Caki2 (cell line): ENCODE data around the gene SLC41A2. TPM values are rescaled to one million over a fixed set of nuclear protein-coding genes. Genes with fewer than 3 reads are reported as not detected.

Experiments used
- DNase-seq: peaks from one replicate; pipeline ENCODE4 v3.0.0-alpha.2; 2015; ENCODE audit warnings: low read depth
- in situ Hi-C: cut with HindIII; loops from 2 replicates; pipeline ENCODE4 v1.10.0; 2016; ENCODE audit warnings: low sequenced_read_pairs, low pct_unique_long_range_greater_than_20kb, mixed read lengths
- total RNA-seq: library from RNA; depleted of rRNA; stranded (reverse); fragments of >200 nt; shearing (Covaris generic); gene quantifications from 2 replicates; pipeline ENCODE4 v1.2.3, GENCODE V29; 2014; ENCODE audit warnings: low replicate concordance; rRNA removed

The SLC41A2 gene
- total RNA-seq, 1 experiment from 2014 or later: 29.6 TPM

GRCh38 chr12:104939089-104939488, 19.0 kb downstream of the SLC41A2 start:
- in situ Hi-C loops: no loop called here
- no peak for DNase-seq

GRCh38 chr12:104938371-104938770, 19.7 kb downstream of the SLC41A2 start:
- in situ Hi-C loops: no loop called here
- no peak for DNase-seq

- DNase-seq: peak; percentile 27
- in situ Hi-C loops: no loop called here
Observed at GRCh38 chr12:104935886-104936285, 22.2 kb downstream of the SLC41A2 start.

DNA sequence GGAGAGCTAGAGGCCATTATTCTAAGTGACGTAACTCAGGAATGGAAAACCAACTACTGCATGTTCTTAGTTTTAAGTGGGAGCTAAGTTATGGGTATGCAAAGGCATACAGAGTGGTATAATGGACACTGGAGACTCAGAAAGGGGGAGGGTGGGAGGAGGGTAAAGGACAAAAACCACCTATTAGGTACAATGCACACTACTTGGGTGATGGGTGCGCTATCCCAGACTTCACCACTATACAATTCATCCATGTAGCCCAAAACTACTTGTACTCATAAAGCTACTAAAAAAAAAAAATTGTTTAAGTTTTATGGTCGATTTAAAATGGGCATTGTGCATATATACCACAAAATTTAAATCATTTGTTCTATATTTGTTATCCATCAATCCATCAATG, 24.3 kb downstream of the SLC41A2 start:
- DNase-seq: no peak
- in situ Hi-C loops: no loop called here

- DNase-seq: no peak
- in situ Hi-C loops: no loop called here
Observed at GRCh38 chr12:104933128-104933527, 25.0 kb downstream of the SLC41A2 start.

- in situ Hi-C loops: no loop called here
- DNase-seq: peak; percentile 52
Observed at GRCh38 chr12:104930388-104931326, 27.4 kb downstream of the SLC41A2 start.

DNA sequence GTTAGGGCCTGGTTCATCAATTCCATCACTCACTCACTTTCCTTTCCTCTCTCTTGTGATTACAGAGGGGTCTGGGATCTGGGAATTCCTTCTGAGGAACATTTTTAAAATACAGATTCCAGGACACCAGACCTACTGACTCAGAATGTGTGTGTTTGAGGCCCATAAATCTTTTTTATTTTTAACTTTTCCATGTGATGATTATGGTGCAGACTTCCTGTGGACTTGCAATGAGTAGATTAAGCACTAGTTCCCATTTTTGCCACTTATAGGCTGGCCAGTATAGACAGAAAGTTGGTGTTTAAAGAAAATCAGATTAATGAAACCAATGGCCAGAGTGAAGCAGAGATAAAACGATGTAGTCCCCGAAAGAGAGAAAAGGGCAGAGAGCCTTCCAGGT, 28.1 kb downstream of the SLC41A2 start:
- in situ Hi-C loops: no loop called here
- DNase-seq: no peak

- in situ Hi-C loops: no loop called here
- no peak for DNase-seq
Observed at GRCh38 chr12:104929368-104929767, 28.7 kb downstream of the SLC41A2 start.

DNA sequence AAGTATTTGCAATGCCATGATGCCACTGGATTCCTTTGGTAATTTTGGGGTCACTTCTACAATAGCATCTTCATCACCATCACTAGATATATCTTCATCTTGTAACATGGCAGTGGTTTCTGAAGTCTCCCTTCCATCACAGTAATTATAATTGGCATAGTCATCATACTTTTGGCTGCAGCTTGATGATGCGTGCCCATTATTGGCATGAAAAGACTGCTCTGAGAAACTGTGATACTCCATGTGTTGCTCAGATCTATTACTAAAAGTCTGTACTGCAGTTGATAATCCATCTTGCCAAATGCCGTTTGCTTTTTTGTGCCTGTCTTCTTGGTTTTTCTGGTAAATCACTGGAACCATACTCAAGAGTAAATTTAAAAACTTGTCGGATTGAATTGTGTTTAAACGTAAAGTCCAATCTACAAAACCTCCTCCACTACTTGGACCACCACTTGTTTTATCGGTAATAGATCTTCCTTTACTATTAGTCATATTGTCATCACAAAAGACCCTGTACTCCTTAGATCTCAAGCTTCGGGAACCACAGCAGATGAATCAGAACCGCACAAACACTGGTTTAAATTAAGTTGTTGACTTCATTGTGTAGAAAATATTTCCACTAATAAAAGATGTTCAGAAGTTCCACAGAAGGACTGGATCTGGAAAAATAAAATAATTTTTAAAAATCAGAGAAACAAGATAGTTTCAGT, 29.9 kb downstream of the SLC41A2 start:
- no peak for DNase-seq
- in situ Hi-C loops: no loop called here

DNA sequence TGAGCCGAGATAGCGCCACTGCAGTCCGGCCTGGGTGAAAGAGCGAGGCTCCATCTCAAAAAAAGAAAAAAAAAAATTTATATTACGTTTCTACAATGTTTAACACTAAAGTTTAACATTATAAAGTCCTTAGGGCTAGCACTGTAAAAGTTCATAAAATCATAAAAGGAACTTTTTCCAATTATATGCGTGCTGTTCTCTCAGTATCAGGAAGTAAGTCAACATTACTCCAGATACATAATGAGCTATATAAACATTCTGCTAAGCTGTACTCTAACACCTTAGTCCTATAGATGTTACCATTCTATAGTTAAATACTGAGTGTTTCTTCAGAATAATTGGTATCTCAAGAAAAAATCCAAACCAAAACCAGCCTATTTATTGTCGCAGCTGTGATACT, 32.6 kb downstream of the SLC41A2 start:
- no peak for DNase-seq
- in situ Hi-C loops: no loop called here

- no peak for DNase-seq
- in situ Hi-C loops: no loop called here
Observed at GRCh38 chr12:104921340-104921739, 36.8 kb downstream of the SLC41A2 start.

- in situ Hi-C loops: no loop called here
- DNase-seq: no peak
Observed at GRCh38 chr12:104911942-104912341, 46.1 kb downstream of the SLC41A2 start.

DNA sequence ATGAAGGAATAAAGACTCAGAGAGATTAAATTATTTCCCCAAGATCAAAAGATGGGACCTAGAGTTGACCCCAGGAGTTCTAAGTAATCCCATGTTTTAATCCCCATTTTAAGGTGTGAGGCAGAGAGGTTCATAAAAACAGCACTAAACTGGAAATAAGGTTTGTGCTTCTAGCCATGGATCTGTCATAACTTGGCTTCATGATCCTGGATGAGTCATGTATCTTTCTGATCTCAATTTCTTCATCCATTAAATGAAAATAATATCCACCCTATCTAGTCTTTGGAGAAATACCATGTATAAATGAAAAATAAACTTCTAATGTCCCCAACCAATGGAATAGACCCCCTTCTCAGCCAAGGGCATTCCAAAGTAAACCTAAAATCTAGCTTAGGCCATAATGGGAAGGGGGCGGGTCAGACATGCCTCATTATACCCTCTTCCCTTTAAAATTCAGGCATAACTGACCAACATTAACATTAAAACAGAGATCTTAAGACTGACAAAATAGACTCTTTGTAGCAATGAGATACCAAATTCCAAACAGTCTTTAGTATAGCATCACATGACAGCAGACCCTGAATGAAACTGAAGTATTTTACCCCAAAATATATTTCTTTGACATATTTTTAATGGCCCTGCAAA, 47.8 kb downstream of the SLC41A2 start:
- DNase-seq: no peak
- in situ Hi-C loops: no loop called here

GRCh38 chr12:104909761-104910160, 48.3 kb downstream of the SLC41A2 start:
- DNase-seq: no peak
- in situ Hi-C loops: no loop called here

Other genes starting within 250 kb of the SLC41A2 start
- 0.61 and 14.5 TPM in 2 replicates for gene NOPCHAP1, start 28.0 kb upstream of the SLC41A2 start, total RNA-seq
- 1.2 and 1.3 TPM in 2 replicates for gene ALDH1L2, start 126.2 kb upstream of the SLC41A2 start, total RNA-seq
- gene WASHC4, start 149.4 kb upstream of the SLC41A2 start, total RNA-seq: 11.6 and 13.7 TPM in 2 replicates